Keratinocyte (primary cell): Measurements from ENCODE around the gene UHMK1. TPM values are rescaled to one million over a fixed set of nuclear protein-coding genes. Genes with fewer than 3 reads are reported as not detected.

Experiments used
- DNase-seq: peaks from one replicate; pipeline ENCODE4 v3.0.0-alpha.2; 2011; ENCODE audit warnings: low read depth, missing footprints, low spot score
- FAIRE-seq: peaks from 2 replicates; lab custom pipeline; 2011; peaks lifted over from hg19 to GRCh38; lab: Jason Lieb, UNC
- H2AFZ ChIP-seq: 2 replicates; pipeline ENCODE4 v1.6.0; 2012; ENCODE audit warnings: low read length, control low read depth, inconsistent platforms; ENCODE audit not compliant: control insufficient read depth
- H3K27ac ChIP-seq: 2 replicates; pipeline ENCODE4 v1.5.1; 2011; ENCODE audit warnings: low read length; ENCODE audit not compliant: control insufficient read depth, insufficient read depth
- H3K27me3 ChIP-seq: 3 replicates; pipeline ENCODE4 v1.6.0; 2011; ENCODE audit warnings: low read length; ENCODE audit not compliant: control insufficient read depth, insufficient read depth; ENCODE audit errors: extremely low read depth
- H3K36me3 ChIP-seq, 2 experiments: 2 replicates in 1 of 2; 3 replicates in 1 of 2; pipeline ENCODE4 v1.5.1; 2011; ENCODE audit warnings: low read length in 2 of 2, mild to moderate bottlenecking in 1 of 2; ENCODE audit not compliant: control insufficient read depth in 2 of 2, insufficient read depth in 2 of 2; ENCODE audit errors: extremely low read depth in 1 of 2
- H3K4me1 ChIP-seq: 3 replicates; pipeline ENCODE4 v1.5.1; 2011; ENCODE audit warnings: low read length; ENCODE audit not compliant: control insufficient read depth, insufficient read depth; ENCODE audit errors: extremely low read depth
- H3K4me2 ChIP-seq: 3 replicates; pipeline ENCODE4 v1.6.0; 2011; ENCODE audit warnings: low read depth, low read length; ENCODE audit not compliant: control insufficient read depth, insufficient read depth; ENCODE audit errors: extremely low read depth
- H3K4me3 ChIP-seq, 3 experiments: fragments of 200-600 bp in 1 of 3; sonication (generic) in 1 of 3; 2 replicates in 2 of 3; 3 replicates in 1 of 3; pipeline ENCODE4 v1.5.1; 2011 to 2016; ENCODE audit warnings: low read length in 3 of 3, mild to moderate bottlenecking in 3 of 3, control low read depth in 2 of 3, inconsistent platforms in 1 of 3, low read depth in 1 of 3, mixed read lengths in 1 of 3, mixed run types in 1 of 3, moderate library complexity in 1 of 3; ENCODE audit not compliant: control insufficient read depth in 2 of 3, insufficient read depth in 2 of 3; ENCODE audit errors: extremely low read depth in 1 of 3
- H3K79me2 ChIP-seq: 2 replicates; pipeline ENCODE4 v1.6.0; 2012; ENCODE audit warnings: low read length; ENCODE audit not compliant: control insufficient read depth, insufficient read depth
- H3K9ac ChIP-seq: 3 replicates; pipeline ENCODE4 v1.6.0; 2011; ENCODE audit warnings: low read length; ENCODE audit not compliant: control insufficient read depth, insufficient read depth; ENCODE audit errors: extremely low read depth
- H3K9me1 ChIP-seq: 3 replicates; pipeline ENCODE4 v1.6.0; 2011; ENCODE audit warnings: low read length; ENCODE audit not compliant: control insufficient read depth, insufficient read depth; ENCODE audit errors: extremely low read depth
- H3K9me3 ChIP-seq: 2 replicates; pipeline ENCODE4 v1.5.1; 2012; ENCODE audit warnings: low read depth, low read length; ENCODE audit not compliant: control insufficient read depth
- H4K20me1 ChIP-seq: 3 replicates; pipeline ENCODE4 v1.6.0; 2011; ENCODE audit warnings: low read length; ENCODE audit not compliant: control insufficient read depth, insufficient read depth; ENCODE audit errors: extremely low read depth
- CTCF ChIP-seq, 3 experiments: IDR thresholded peaks in 1 of 3; conservative IDR thresholded peaks in 1 of 3; optimal IDR thresholded peaks in 1 of 3; 2 replicates in 2 of 3; 3 replicates in 1 of 3; pipeline versions ENCODE3 to v1.5.1; 2011; ENCODE audit warnings: low read length in 3 of 3, mild to moderate bottlenecking in 3 of 3, moderate library complexity in 2 of 3, control low read depth in 1 of 3, inconsistent platforms in 1 of 3; ENCODE audit not compliant: insufficient read depth in 2 of 3; ENCODE audit errors: extremely low read depth in 1 of 3
- EZH2 ChIP-seq: IDR thresholded peaks from one replicate; pipeline ENCODE4 v1.6.1; 2012; ENCODE audit warnings: inconsistent platforms, mild to moderate bottlenecking, low read length, moderate library complexity
- dilution Hi-C: fragments of 300-500 bp; cut with MboI; formaldehyde crosslinking; loops from one replicate; pipeline ENCODE4 v1.7.0; 2020; ENCODE audit warnings: low sequenced_read_pairs; ENCODE audit not compliant: extremely low pct_ligation_motif_present
- polyA plus RNA-seq, 5 experiments: library from polyadenylated mRNA; depleted of rRNA in 3 of 5; stranded (reverse) in 3 of 5; stranded (forward) in 1 of 5; unstranded in 1 of 5; fragments of >200 nt; gene quantifications; 1 replicate in 1 of 5; 2 replicates in 3 of 5; 3 replicates in 1 of 5; pipeline versions ENCODE4 v1.2.1 to v1.2.3, GENCODE V29; 2011 to 2012; ENCODE audit warnings: missing spikeins in 2 of 5, low read depth in 1 of 5, low replicate concordance in 1 of 5

UHMK1 gene
- polyA plus RNA-seq, 1 donor (not counting 4 experiments of a cell fraction or from before 2014, with no cell fraction given), result 45.1 TPM

- Histone ChIP-seq H4K20me1 (no peaks in the 10 kb centered on the region), H3K4me1 (no peaks in the 10 kb centered on the region), H3K4me2 (no peak overlapping the region)
These were observed 22.5 kb upstream of the UHMK1 start for GRCh38 chr1:162475089-162475488.

GRCh38 chr1:162475539-162476185 is 22.0 kb upstream of the UHMK1 start:
- dilution Hi-C loops, result no loop called here
- H3K4me2 ChIP-seq, result no peak overlapping the region
- H3K27me3 ChIP-seq, result no peaks in the 10 kb centered on the region
- H4K20me1 ChIP-seq, result no peaks in the 10 kb centered on the region
- DNase-seq, result no peak
- H3K4me3 ChIP-seq, result no peak overlapping the region
- FAIRE-seq, result no peak
- no peak overlapping the region for H3K27ac ChIP-seq
- H3K9ac ChIP-seq, result no peak overlapping the region
- TF ChIP-seq EZH2, result no peak
- peak in 1 of 3 experiments; percentile 31 for TF ChIP-seq CTCF (optimal IDR thresholded peaks at IDR 0.05 in 1 of 3, IDR thresholded peaks at IDR 0.05 in 1 of 3, conservative IDR thresholded peaks at IDR 0.05 in 1 of 3; ENCODE audit: extremely low read depth in 1 of 3, insufficient read depth in 2 of 3, low read length in 3 of 3)
- no peaks in the 10 kb centered on the region for H3K4me1 ChIP-seq
- no peaks in the 10 kb centered on the region for H3K36me3 ChIP-seq
- no peaks in the 10 kb centered on the region for H3K9me1 ChIP-seq
- H2AFZ ChIP-seq, result no peak overlapping the region
- no peaks in the 10 kb centered on the region for H3K79me2 ChIP-seq
- no peaks in the 10 kb centered on the region for H3K9me3 ChIP-seq

More at GRCh38 chr1:162475089-162475488, 22.5 kb upstream of the UHMK1 start:
- no peak for TF ChIP-seq CTCF (optimal IDR thresholded peaks at IDR 0.05 in 1 of 3, IDR thresholded peaks at IDR 0.05 in 1 of 3, conservative IDR thresholded peaks at IDR 0.05 in 1 of 3; ENCODE audit: extremely low read depth in 1 of 3, insufficient read depth in 2 of 3, low read length in 3 of 3)
- no peak for TF ChIP-seq EZH2
- Histone ChIP-seq H3K4me3 (no peak overlapping the region), H3K9me1 (no peaks in the 10 kb centered on the region), H3K27me3 (no peaks in the 10 kb centered on the region), H3K36me3 (no peaks in the 10 kb centered on the region), H3K27ac (no peak overlapping the region), H3K79me2 (no peaks in the 10 kb centered on the region), H3K9ac (no peak overlapping the region), H2AFZ (no peak overlapping the region), H3K9me3 (no peaks in the 10 kb centered on the region)
- dilution Hi-C loops, result no loop called here
- DNase-seq, result no peak
- FAIRE-seq, result no peak
